Measurements from ENCODE around the gene TRMT10B.

DNA sequence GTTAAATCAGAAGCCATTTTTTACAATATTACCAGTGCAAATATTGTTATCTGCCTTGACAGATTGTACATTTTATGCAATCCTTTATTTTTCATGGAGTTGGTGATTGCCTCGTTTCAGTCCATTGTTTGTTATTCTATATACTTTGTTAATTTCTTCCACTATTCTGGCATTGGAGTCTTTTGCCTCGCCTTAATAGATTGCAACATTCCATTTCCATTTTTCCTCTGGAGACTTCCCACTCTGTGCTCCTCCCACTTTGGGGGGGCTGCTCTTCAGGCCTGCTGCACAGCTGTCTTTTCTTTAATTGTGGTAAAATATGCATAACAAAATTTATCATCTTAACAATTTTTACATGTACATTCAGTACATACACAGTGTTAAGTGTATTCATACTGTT lies 42.6 kb downstream of the TRMT10B start:
- TF ChIP-seq, protein P1, sequence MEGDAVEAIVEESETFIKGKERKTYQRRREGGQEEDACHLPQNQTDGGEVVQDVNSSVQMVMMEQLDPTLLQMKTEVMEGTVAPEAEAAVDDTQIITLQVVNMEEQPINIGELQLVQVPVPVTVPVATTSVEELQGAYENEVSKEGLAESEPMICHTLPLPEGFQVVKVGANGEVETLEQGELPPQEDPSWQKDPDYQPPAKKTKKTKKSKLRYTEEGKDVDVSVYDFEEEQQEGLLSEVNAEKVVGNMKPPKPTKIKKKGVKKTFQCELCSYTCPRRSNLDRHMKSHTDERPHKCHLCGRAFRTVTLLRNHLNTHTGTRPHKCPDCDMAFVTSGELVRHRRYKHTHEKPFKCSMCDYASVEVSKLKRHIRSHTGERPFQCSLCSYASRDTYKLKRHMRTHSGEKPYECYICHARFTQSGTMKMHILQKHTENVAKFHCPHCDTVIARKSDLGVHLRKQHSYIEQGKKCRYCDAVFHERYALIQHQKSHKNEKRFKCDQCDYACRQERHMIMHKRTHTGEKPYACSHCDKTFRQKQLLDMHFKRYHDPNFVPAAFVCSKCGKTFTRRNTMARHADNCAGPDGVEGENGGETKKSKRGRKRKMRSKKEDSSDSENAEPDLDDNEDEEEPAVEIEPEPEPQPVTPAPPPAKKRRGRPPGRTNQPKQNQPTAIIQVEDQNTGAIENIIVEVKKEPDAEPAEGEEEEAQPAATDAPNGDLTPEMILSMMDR (IDR thresholded peaks at IDR 0.05): no peak
- TF ChIP-seq SMC3 (IDR thresholded peaks at IDR 0.05): no peak

Measured in A549 (cell line).